DMS114 treated with DMSO at 0.1 percent for 48 hours (cell line): ENCODE data around the gene ZPR1.
"Not testable (repeated sequence)": the region's sequence is repeated elsewhere in the genome, so short reads cannot be mapped to it uniquely, and the experiment has no call there.

ENCODE experiments used
- DNase-seq: peaks from one replicate; lab custom pipeline; 2025; ENCODE audit not compliant: unreplicated experiment; lab: John Stamatoyannopoulos, UW

ZPR1 gene

DNA sequence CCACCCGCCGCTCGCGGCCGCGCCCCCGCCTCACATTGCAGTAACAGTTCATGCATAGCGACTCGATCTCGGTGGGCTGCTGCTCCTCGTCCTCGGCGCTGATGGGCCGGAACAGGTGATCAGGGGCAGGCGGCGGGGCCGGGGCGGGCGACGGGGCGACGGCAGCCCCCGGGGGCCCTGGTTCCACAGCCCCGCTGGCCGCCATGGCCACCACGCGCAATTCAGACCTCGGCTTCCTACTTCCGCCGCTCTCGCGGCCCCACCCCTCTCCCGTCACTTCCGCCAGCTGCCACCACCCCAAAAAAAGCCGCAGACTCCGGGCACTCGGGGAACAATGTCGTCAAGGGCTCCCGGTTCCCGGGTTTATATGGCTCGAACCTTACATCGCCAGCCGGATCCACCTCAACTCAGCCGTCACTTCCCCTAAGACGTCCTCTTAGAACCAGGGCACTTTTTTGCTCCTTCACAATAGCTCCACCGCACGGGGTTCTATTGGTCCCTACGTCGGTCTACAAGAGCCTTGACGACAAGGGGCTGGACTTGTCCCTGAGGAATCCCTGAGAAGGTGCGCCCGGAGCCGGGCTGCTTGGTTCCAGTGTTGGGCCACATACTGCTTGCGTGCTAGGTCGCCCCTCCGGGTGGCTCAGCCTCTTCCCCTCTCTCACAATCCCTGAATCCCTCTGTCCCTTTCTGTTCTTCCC lies at the start of gene ZPR1:
Gene ZPR1 (minus strand): TSS at position 238 of the 701 bp plus-strand sequence. CDS start 33 bp downstream, at position 205.
- peak; percentile 38 for DNase-seq

DNA sequence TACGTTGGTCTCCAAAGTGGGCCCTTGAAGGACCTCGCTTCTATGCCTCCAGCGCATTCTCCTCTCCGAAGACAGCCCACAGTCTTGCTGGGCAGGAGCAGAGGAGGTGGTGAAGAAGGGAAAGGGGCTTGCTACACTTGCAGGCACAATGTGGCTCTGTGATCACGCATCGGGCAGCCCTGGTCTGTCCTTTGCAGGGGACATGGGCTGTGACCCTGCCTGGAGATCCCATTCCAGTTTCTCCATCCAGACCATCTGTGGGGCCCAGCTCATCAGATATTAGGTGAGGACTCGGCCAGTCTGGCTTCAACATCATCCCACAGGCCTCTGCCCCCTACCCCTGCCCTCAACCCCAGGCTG lies 48.8 kb upstream of the ZPR1 start:
- no peak for DNase-seq

GRCh38 chr11:116835791-116836631 lies 48.2 kb upstream of the ZPR1 start:
- DNase-seq: peak; percentile 60

DNA sequence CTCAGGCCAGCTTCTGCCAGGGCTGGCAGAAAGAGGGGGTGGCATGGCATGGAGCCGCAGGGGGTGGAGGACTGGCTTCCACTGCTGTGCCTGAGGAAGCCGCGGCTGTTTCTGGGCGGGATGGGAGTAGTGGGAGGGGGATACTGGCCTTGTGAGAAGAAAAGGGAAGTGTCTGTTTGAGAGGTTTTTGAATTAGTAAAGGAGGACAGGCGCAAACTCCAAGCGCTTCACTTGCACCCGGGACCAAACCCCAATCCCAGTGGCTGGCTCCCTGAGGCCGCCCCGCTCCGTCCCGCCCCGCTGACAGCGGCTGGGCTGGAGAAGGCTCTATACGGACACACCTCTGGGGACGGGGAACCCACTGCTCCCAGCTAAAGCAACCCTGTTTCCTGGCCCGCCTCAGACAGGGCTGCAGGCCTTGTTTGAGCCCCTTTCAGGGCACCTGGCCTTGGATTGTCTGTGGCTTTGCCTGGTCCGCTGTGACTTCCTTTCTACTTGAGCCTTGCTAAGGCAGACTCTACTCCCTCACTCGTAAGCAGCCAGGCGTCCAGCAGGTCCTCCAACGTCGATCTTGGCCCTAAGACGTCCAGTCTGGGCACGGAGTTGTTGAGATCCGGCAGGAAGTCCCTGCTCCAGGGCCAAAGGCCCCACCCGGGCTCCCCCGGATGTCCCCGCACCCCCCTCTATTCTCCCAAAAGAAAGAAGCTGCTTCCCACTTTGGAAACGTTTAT lies 47.4 kb upstream of the ZPR1 start:
- no peak for DNase-seq

DNA sequence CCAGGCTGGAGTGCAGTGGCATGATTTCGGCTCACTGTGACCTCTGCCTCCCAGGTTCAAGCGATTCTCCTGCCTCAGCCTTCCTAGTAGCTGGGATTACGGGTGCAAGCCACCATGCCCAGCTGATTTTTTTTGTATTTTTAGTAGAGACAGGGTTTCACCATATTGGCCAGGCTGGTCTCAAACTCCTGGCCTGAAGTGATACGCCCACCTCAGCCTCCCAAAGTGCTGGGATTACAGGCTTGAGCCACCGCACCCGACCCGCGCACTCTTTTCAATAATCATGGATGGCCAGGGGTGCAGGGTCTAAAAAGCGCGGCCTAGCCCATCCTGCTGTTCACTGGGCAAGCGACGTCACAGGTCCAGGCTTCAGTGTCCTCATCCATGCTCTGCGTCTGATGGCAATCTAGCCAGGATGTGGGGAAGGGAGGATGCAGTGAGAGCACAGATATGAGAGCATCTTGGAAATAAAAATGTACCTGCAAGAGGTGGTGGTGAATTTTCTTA lies 46.8 kb upstream of the ZPR1 start:
- DNase-seq: not testable (repeated sequence)

DNA sequence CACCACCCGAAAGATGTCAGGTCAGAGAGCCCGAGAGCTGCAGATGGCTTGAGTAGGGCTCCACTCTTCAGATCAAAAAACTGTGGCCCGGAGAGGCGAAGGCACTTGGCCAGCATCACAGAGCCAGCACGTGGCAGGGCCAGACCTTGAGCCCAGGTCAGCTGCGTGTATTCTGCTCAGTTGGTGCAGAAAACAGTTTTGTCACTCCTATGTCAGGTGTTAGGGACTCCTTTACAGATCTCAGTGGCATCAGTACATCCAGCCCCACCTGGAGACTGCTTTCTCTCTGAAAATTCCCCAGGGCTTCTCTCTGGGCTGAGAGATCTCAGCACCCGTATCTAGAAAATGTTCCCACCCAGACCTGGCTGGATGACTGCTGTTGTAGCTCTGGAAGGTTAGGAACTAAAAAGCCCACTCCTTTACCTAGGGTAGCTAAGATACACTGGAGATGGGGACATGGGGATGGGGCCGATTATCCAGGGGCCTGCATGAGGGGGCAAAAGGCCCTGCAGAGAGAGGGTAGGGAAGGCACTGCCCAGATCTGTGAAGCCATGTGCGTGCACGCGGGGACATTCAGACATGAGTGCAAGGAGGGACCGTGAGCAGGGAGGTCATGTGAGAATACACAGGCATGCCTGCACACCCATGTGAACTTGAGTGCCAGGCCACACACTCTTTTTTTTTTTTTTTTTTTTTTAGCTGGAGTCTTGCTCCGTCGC lies 46.2 kb upstream of the ZPR1 start:
- DNase-seq: no peak

DNA sequence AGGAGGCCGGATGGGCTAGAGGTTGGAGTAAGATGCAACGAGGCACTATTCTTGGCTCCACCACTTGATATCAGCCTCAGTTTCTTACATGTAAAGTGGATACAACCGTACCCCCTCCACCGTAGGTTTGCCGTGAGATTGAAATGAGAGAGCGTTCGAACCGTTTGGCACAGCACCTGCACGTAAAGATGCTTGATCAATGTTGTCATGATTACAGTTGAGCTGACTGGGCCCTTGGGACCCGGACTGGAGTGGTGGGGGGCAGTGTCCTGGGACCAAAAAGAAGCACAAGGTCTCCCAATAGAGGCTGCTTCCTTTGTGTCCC lies 45.6 kb upstream of the ZPR1 start:
- no peak for DNase-seq

GRCh38 chr11:116832350-116833290 lies 44.8 kb upstream of the ZPR1 start:
- DNase-seq: no peak

- DNase-seq: no peak
These were observed 44.0 kb upstream of the ZPR1 start for GRCh38 chr11:116831790-116832349.

DNA sequence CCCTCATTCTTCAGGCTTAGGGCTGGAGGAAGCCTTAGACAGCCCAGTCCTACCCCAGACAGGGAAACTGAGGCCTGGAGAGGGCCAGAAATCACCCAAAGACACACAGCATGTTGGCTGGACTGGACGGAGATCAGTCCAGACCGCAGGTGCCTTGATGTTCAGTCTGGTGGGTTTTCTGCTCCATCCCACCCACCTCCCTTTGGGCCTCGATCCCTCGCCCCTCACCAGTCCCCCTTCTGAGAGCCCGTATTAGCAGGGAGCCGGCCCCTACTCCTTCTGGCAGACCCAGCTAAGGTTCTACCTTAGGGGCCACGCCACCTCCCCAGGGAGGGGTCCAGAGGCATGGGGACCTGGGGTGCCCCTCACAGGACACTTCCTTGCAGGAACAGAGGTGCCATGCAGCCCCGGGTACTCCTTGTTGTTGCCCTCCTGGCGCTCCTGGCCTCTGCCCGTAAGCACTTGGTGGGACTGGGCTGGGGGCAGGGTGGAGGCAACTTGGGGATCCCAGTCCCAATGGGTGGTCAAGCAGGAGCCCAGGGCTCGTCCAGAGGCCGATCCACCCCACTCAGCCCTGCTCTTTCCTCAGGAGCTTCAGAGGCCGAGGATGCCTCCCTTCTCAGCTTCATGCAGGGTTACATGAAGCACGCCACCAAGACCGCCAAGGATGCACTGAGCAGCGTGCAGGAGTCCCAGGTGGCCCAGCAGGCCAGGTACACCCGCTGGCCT lies 42.5 kb upstream of the ZPR1 start:
- DNase-seq: no peak

- no peak for DNase-seq
These were observed 41.8 kb upstream of the ZPR1 start, which contains the start of gene APOC3 for GRCh38 chr11:116829525-116830183. Gene APOC3 (plus strand): TSS chr11:116829907. CDS start chr11:116830583, 676 bp downstream.

DNA sequence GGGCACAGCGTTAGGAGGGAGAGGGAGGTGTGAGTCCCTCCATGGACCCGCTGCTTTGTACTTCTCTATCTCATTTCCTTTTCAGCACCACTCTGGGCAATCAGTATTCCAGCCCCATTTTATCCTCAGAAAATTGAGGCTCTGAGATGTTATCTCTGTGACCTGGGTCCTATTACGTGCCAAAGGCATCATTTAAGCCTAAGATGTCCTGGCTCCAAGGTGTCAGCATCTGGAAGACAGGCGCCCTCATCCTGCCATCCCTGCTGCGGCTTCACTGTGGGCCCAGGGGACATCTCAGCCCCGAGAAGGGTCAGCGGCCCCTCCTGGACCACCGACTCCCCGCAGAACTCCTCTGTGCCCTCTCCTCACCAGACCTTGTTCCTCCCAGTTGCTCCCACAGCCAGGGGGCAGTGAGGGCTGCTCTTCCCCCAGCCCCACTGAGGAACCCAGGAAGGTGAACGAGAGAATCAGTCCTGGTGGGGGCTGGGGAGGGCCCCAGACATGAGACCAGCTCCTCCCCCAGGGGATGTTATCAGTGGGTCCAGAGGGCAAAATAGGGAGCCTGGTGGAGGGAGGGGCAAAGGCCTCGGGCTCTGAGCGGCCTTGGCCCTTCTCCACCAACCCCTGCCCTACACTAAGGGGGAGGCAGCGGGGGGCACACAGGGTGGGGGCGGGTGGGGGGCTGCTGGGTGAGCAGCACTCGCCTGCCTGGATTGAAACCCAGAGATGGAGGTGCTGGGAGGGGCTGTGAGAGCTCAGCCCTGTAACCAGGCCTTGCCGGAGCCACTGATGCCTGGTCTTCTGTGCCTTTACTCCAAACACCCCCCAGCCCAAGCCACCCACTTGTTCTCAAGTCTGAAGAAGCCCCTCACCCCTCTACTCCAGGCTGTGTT lies 41.1 kb upstream of the ZPR1 start:
- no peak for DNase-seq

DNA sequence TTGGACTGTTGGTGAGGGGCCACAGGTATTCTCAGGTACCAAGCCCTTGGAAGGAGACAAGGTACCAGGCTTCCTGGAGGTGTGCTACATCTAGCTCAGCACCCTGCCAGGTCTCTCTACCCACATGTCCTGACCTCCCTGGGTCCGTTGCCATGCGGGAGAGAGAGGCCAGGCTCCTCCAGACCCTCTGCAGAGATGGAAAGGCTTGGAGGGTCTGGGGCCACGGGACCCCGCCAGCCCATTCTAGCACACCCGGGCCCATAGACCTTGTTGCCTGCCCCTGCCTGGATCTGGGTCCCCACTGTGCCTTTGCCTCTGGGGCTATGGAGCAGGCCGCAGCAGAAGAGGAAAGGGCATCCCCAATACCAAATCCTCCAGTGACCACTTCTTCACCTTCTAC lies 39.6 kb upstream of the ZPR1 start:
- DNase-seq: no peak

GRCh38 chr11:116826751-116827431 lies 39.1 kb upstream of the ZPR1 start:
- no peak for DNase-seq

GRCh38 chr11:116825854-116826750 lies 38.3 kb upstream of the ZPR1 start:
- DNase-seq: no peak

- no peak for DNase-seq
These were observed 37.6 kb upstream of the ZPR1 start for GRCh38 chr11:116825434-116825833.
